ENCODE measurements around the gene HSP90AB1. TPM values are rescaled to one million over a fixed set of nuclear protein-coding genes. Genes with fewer than 3 reads are reported as not detected.

HSP90AB1 gene
- total RNA-seq, 1 experiment from 2014 or later: 1,280 TPM

DNA sequence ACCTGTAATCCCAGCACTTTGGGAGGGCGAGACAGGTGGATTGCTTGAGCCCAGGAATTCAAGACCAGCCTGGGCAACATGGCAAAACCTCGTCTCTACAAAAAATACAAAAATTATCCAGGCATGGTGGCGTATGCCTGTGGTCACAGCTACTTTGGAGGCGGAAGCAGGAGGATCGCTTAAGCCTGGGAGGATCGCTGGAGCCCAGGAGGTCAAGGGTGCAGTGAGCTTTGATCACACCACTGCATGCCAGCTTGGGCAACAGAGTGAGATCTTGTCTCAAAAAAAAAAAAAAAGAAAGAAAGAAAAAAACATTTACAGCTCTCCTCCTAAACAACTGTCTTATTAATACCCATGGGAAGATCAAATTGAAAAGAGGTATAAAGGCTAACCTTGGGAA is 38.9 kb upstream of the HSP90AB1 start:
- POLR2A ChIA-PET (ENCODE audit: unreplicated experiment): no interaction called here
- intact Hi-C loops (cut with micrococcal nuclease): no loop called here
- H3F3A ChIP-seq (ENCODE audit: low read length, unreplicated experiment): no peaks in the 10 kb centered on the region

DNA sequence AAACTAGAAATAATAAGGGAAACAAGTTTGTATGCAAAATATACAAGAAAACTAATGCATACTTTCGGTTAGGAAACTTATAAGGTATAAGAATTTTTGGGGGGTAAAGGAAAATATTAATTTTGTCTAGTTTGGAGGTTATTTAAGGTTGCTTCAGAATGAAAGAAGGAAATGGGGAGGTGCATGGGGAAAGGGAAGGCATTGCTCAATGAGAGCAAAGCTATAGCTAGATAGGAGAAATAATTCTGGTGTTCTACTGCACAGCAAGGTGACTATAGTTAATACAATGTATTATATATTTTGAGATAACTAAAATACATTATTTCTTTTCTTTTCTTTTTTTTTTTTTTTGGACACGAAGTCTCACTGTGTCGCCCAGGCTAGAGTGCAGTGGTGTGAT is 35.6 kb upstream of the HSP90AB1 start:
- CTCF ChIA-PET: interaction anchor here (0.5 kb wide), 1 partner anchor 11 kb away, joined by 6 read pairs; no protein-coding TSS in a partner anchor
- Histone ChIP-seq H3K9me3 (ENCODE audit: low read length) (no peaks in the 10 kb centered on the region), H4K20me1 (ENCODE audit: low read length) (no peaks in the 10 kb centered on the region), H3K27ac (ENCODE audit: low read length) (no peak overlapping the region), H3K36me3 (ENCODE audit: low read depth, low read length) (no peaks in the 10 kb centered on the region), H3F3A (ENCODE audit: low read length, unreplicated experiment) (no peaks in the 10 kb centered on the region), H2AFZ (ENCODE audit: low read length) (no peak overlapping the region), H3K27me3 (ENCODE audit: low read length) (no peaks in the 10 kb centered on the region), H3K79me2 (ENCODE audit: low read length) (no peaks in the 10 kb centered on the region), H3K4me3 (ENCODE audit: low read length) (no peak overlapping the region), H3K9ac (ENCODE audit: low read length) (no peak overlapping the region), H3K9me2 (replicated peaks; ENCODE audit: low read length) (no peaks in the 10 kb centered on the region), H3K4me2 (ENCODE audit: low read length) (no peak overlapping the region), H3K4me1 (ENCODE audit: insufficient read depth, low read length) (no peaks in the 10 kb centered on the region)
- DNase-seq: no peak
- no TSS peak for BruUV-seq (replicated peaks)
- POLR2A ChIA-PET (ENCODE audit: unreplicated experiment): no interaction called here
- intact Hi-C loops (cut with micrococcal nuclease): no loop called here
- no peak for ATAC-seq
- TF ChIP-seq, protein P1, sequence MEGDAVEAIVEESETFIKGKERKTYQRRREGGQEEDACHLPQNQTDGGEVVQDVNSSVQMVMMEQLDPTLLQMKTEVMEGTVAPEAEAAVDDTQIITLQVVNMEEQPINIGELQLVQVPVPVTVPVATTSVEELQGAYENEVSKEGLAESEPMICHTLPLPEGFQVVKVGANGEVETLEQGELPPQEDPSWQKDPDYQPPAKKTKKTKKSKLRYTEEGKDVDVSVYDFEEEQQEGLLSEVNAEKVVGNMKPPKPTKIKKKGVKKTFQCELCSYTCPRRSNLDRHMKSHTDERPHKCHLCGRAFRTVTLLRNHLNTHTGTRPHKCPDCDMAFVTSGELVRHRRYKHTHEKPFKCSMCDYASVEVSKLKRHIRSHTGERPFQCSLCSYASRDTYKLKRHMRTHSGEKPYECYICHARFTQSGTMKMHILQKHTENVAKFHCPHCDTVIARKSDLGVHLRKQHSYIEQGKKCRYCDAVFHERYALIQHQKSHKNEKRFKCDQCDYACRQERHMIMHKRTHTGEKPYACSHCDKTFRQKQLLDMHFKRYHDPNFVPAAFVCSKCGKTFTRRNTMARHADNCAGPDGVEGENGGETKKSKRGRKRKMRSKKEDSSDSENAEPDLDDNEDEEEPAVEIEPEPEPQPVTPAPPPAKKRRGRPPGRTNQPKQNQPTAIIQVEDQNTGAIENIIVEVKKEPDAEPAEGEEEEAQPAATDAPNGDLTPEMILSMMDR (conservative IDR thresholded peaks at IDR 0.05; ENCODE audit: low read depth, low read length): no peak
- TF ChIP-seq EZH2phosphoT487 (IDR thresholded peaks at IDR 0.05; ENCODE audit: borderline replicate concordance, low read length) (no peak), EZH2 (IDR thresholded peaks at IDR 0.05; ENCODE audit: low read length, unreplicated experiment) (no peak)

More for the DNA sequence above, 38.9 kb upstream of the HSP90AB1 start:
- ATAC-seq (no peak), DNase-seq (no peak)
- peaks cover 14% of the 10 kb centered on the region for H3K4me1 ChIP-seq (ENCODE audit: insufficient read depth, low read length)
- no peak overlapping the region for H3K27ac ChIP-seq (ENCODE audit: low read length)
- H3K9me2 ChIP-seq (replicated peaks; ENCODE audit: low read length): no peaks in the 10 kb centered on the region
- no peaks in the 10 kb centered on the region for H3K27me3 ChIP-seq (ENCODE audit: low read length)
- H2AFZ ChIP-seq (ENCODE audit: low read length): no peak overlapping the region
- H3K9me3 ChIP-seq (ENCODE audit: low read length): no peaks in the 10 kb centered on the region
- no peaks in the 10 kb centered on the region for H3K79me2 ChIP-seq (ENCODE audit: low read length)
- no peak overlapping the region for H3K4me3 ChIP-seq (ENCODE audit: low read length)
- CTCF ChIA-PET: no interaction called here
- TF ChIP-seq EZH2phosphoT487 (IDR thresholded peaks at IDR 0.05; ENCODE audit: borderline replicate concordance, low read length): no peak
- no peak for TF ChIP-seq EZH2 (IDR thresholded peaks at IDR 0.05; ENCODE audit: low read length, unreplicated experiment)
- TF ChIP-seq, protein P1 (conservative IDR thresholded peaks at IDR 0.05; ENCODE audit: low read depth, low read length): no peak
- no TSS peak for BruUV-seq (replicated peaks)
- H3K36me3 ChIP-seq (ENCODE audit: low read depth, low read length): no peaks in the 10 kb centered on the region
- no peak overlapping the region for H3K9ac ChIP-seq (ENCODE audit: low read length)
- H3K4me2 ChIP-seq (ENCODE audit: low read length): no peak overlapping the region
- no peaks in the 10 kb centered on the region for H4K20me1 ChIP-seq (ENCODE audit: low read length)

GRCh38 chr6:44214307-44214706 is 32.6 kb upstream of the HSP90AB1 start:
- Histone ChIP-seq H2AFZ (ENCODE audit: low read length) (no peak overlapping the region), H3K9me3 (ENCODE audit: low read length) (no peaks in the 10 kb centered on the region), H3K27me3 (ENCODE audit: low read length) (no peaks in the 10 kb centered on the region), H3K36me3 (ENCODE audit: low read depth, low read length) (no peaks in the 10 kb centered on the region), H3K4me1 (ENCODE audit: insufficient read depth, low read length) (peaks cover 6% of the 10 kb centered on the region; the same call in 1 of the 2 replicates), H4K20me1 (ENCODE audit: low read length) (no peaks in the 10 kb centered on the region), H3K27ac (ENCODE audit: low read length) (no peak overlapping the region), H3F3A (ENCODE audit: low read length, unreplicated experiment) (no peaks in the 10 kb centered on the region), H3K9me2 (replicated peaks; ENCODE audit: low read length) (no peaks in the 10 kb centered on the region), H3K9ac (ENCODE audit: low read length) (no peak overlapping the region), H3K79me2 (ENCODE audit: low read length) (no peaks in the 10 kb centered on the region), H3K4me3 (ENCODE audit: low read length) (no peak overlapping the region), H3K4me2 (ENCODE audit: low read length) (no peak overlapping the region)
- ChIA-PET POLR2A (ENCODE audit: unreplicated experiment) (no interaction called here), CTCF (no interaction called here)
- intact Hi-C loops (cut with micrococcal nuclease): no loop called here
- TF ChIP-seq, protein P1 (conservative IDR thresholded peaks at IDR 0.05; ENCODE audit: low read depth, low read length): no peak
- TF ChIP-seq EZH2phosphoT487 (IDR thresholded peaks at IDR 0.05; ENCODE audit: borderline replicate concordance, low read length) (no peak), EZH2 (IDR thresholded peaks at IDR 0.05; ENCODE audit: low read length, unreplicated experiment) (no peak)
- DNase-seq: no peak
- no TSS peak for BruUV-seq (replicated peaks)
- no peak for ATAC-seq

Measured in PC-3 (cell line).